Adrenal gland (tissue), 12 donors: Measurements from ENCODE around the gene ALOX5. TPM values are rescaled to one million over a fixed set of nuclear protein-coding genes. Genes with fewer than 3 reads are reported as not detected.

Experiments
- DNase-seq, 7 donors: peaks; one replicate each; pipeline ENCODE4 v3.0.0-alpha.2; 2019 to 2020
- H3K27ac ChIP-seq, 5 donors: fragments of 200-600 bp; sonication (generic) in 4 of 5; 1 replicate in 3 of 5; 2 replicates in 2 of 5; pipeline versions ENCODE4 v1.5.1 to v1.8.0; 2016 to 2020; ENCODE audit warnings: mild to moderate bottlenecking in 1 of 5
- H3K27me3 ChIP-seq: fragments of 200-600 bp; 2 replicates; pipeline ENCODE4 v1.8.0; 2021
- H3K36me3 ChIP-seq, 2 donors: fragments of 200-600 bp; replicated peaks in 1 of 2; 1 replicate in 1 of 2; 2 replicates in 1 of 2; pipeline versions ENCODE4 v1.5.1 to v1.8.0; 2018 to 2022
- H3K4me1 ChIP-seq, 2 donors: fragments of 200-600 bp; replicated peaks in 1 of 2; 1 replicate in 1 of 2; 2 replicates in 1 of 2; pipeline versions ENCODE4 v1.5.1 to v1.8.0; 2018 to 2021
- H3K4me3 ChIP-seq, 4 donors: fragments of 200-600 bp; sonication (generic) in 3 of 4; one replicate each; pipeline ENCODE4 v1.5.1; 2016 to 2018
- H3K9me3 ChIP-seq, 3 donors: fragments of 200-600 bp; sonication (generic) in 1 of 3; replicated peaks in 1 of 3; 1 replicate in 2 of 3; 2 replicates in 1 of 3; pipeline versions ENCODE4 v1.5.1 to v1.8.0; 2016 to 2021
- POLR2A ChIP-seq, 2 donors: fragments of 450-650 bp; IDR thresholded peaks; one replicate each; pipeline ENCODE4 v1.6.1; 2017; ENCODE audit warnings: antibody characterized with exemption in 2 of 2, mild to moderate bottlenecking in 2 of 2, moderate library complexity in 1 of 2
- WGBS, 4 donors: extraction: QIAGEN DNeasy Blood & Tissue Kit in 2 of 4; methylation state at CpG; one replicate each; pipeline versions ENCODE4 v1.1.5 to v1.1.7; 2013 to 2017; 5-methylcytosine and 5-hydroxymethylcytosine counted together
- intact Hi-C, 2 donors: fragments of 100-400 bp; cut with DNase I; formaldehyde crosslinking; loops; one replicate each; pipeline versions ENCODE4 v1.14.1 to v1.15.0; 2022 to 2023
- polyA plus RNA-seq, 3 donors: library from polyadenylated mRNA; stranded (reverse); fragments of 200-250 nt in 2 of 3; fragments of 350-450 nt in 1 of 3; fragmentation: Illumina TruSeq in 1 of 3; extraction: RNeasy Lipid Tissue Mini Kit (QIAGEN cat#74804) in 1 of 3; gene quantifications; one replicate each; pipeline ENCODE4 v1.2.3, GENCODE V29; 2013 to 2014
- total RNA-seq, 9 donors: library from RNA; depleted of rRNA in 4 of 9; stranded (reverse); fragments of >200 nt in 4 of 9; fragments of 120-200 nt in 1 of 9; fragmentation: NEBNext Ultra II Directional in 1 of 9; extraction: Animal tissue kit (Norgen Biotek cat#: 25700) in 1 of 9; gene quantifications; one replicate each; pipeline versions ENCODE4 v1.1.0 to v1.2.4, GENCODE V29; 2013 to 2023
- TF ChIP-seq, protein P1 (sequence below), 6 experiments: fragments of 450-650 bp in 4 of 6; fragments of 200-600 bp in 2 of 6; sonication (generic) in 1 of 6; IDR thresholded peaks; 1 replicate in 5 of 6; 2 replicates in 1 of 6; pipeline versions ENCODE4 v1.5.1 to v1.8.0; 2016 to 2021; ENCODE audit warnings: antibody characterized with exemption in 6 of 6, mild to moderate bottlenecking in 2 of 6, moderate library complexity in 1 of 6
- donor health status: healthy with polysubstance abuse.
- donor health status: Bipolar disorder and iron deficiency.
- donor health status: DM: yes; HTN: yes; CAD: no.
- donor health status: DM: no; HTN: no; CAD: no.
- donor health status: DM: no; HTN: no; CAD: no.
- donor health status: DM: yes; HTN: yes; CAD: no.

ALOX5 gene
- total and polyA plus RNA-seq, 12 donors, result 1.00 to 60.0 (median 17.7) TPM

- H3K27ac ChIP-seq, result peak overlapping the region in 3 of 5 donors; percentile 44 to 90 (median 56)
- no peaks in the 10 kb centered on the region for H3K36me3 ChIP-seq
- no peaks in the 10 kb centered on the region for H3K4me1 ChIP-seq
- TF ChIP-seq, protein P1, sequence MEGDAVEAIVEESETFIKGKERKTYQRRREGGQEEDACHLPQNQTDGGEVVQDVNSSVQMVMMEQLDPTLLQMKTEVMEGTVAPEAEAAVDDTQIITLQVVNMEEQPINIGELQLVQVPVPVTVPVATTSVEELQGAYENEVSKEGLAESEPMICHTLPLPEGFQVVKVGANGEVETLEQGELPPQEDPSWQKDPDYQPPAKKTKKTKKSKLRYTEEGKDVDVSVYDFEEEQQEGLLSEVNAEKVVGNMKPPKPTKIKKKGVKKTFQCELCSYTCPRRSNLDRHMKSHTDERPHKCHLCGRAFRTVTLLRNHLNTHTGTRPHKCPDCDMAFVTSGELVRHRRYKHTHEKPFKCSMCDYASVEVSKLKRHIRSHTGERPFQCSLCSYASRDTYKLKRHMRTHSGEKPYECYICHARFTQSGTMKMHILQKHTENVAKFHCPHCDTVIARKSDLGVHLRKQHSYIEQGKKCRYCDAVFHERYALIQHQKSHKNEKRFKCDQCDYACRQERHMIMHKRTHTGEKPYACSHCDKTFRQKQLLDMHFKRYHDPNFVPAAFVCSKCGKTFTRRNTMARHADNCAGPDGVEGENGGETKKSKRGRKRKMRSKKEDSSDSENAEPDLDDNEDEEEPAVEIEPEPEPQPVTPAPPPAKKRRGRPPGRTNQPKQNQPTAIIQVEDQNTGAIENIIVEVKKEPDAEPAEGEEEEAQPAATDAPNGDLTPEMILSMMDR (IDR thresholded peaks at IDR 0.05), result no peak
- TF ChIP-seq POLR2A (IDR thresholded peaks at IDR 0.05), result no peak
- peaks cover 17% of the 10 kb centered on the region for H3K27me3 ChIP-seq
- DNase-seq, result peak in 6 of 7 donors; percentile 38 to 77 (median 62)
- intact Hi-C loops, result no loop called here
- H3K4me3 ChIP-seq, result no peak overlapping the region
- H3K9me3 ChIP-seq, result no peaks in the 10 kb centered on the region
- WGBS, 4 donors, result 75 to 93% (median 85%) methylated on average over 9 to 14 of the region's 14 CpGs
Observed at GRCh38 chr10:45379891-45380540, 6.0 kb downstream of the ALOX5 start.

DNA sequence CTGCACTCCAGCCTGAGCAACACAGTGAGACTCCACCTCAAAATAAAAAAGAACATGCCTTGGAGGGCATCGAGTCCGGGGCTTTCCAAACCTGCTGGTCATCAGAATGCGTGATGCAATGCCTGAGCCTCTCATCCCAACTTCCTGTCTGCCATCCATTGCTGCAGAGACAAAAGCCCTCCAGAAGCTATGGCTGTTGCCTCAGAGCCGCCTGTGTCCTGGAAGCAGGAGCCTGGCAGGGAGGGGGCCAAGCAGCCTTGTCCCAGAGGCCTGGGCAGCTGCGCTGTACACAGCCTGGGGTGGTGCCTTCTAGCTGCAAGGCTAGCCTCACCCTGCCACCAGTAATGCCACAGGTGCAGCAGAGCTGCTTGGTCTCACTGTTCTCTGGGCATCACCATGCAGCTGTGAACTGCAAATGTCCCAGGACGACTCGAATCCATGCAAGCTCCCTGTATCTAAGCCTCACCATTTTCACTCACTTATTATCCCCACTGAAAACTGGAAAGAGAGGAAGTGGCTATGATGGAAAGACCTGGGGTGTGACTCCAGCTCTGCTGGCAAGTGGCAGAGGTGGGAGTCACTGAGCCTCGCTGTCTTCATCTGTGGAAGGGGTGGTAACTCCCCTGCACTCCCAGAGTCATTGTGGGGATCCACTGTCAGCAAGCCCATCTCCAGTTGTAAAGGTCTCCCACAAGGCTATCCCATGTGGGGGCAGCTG is 7.0 kb downstream of the ALOX5 start:
- no peak for TF ChIP-seq POLR2A (IDR thresholded peaks at IDR 0.05)
- TF ChIP-seq, protein P1 (IDR thresholded peaks at IDR 0.05), result no peak
- no peak overlapping the region for H3K4me3 ChIP-seq
- no peaks in the 10 kb centered on the region for H3K36me3 ChIP-seq
- no peaks in the 10 kb centered on the region for H3K4me1 ChIP-seq
- 66 to 81% (median 74%) methylated on average over 6 to 8 of the region's 8 CpGs for WGBS, 4 donors
- peaks cover 8% of the 10 kb centered on the region for H3K27me3 ChIP-seq
- peak overlapping the region in 1 of 5 donors; percentile 90 for H3K27ac ChIP-seq
- H3K9me3 ChIP-seq, result no peaks in the 10 kb centered on the region
- DNase-seq, result peak in 3 of 7 donors; percentile 48 to 55 (median 51)
- intact Hi-C loops, result no loop called here

- 87 to 96% (median 90%) methylated on average over 15 to 17 of the region's 17 CpGs for WGBS, 4 donors
- H3K4me3 ChIP-seq, result no peak overlapping the region
- H3K9me3 ChIP-seq, result no peaks in the 10 kb centered on the region
- DNase-seq, result no peak
- H3K36me3 ChIP-seq, result no peaks in the 10 kb centered on the region
- intact Hi-C loops, result no loop called here
- no peaks in the 10 kb centered on the region for H3K4me1 ChIP-seq
- no peak overlapping the region for H3K27ac ChIP-seq
- peaks cover 12% of the 10 kb centered on the region for H3K27me3 ChIP-seq
- TF ChIP-seq, protein P1 (IDR thresholded peaks at IDR 0.05), result no peak
- no peak for TF ChIP-seq POLR2A (IDR thresholded peaks at IDR 0.05)
Observed at GRCh38 chr10:45382591-45382990, 8.6 kb downstream of the ALOX5 start.

- 75 to 82% (median 79%) methylated on average over 4 of the region's 4 CpGs for WGBS, 4 donors
- Histone ChIP-seq H3K27me3 (peaks cover 8% of the 10 kb centered on the region), H3K4me1 (no peaks in the 10 kb centered on the region), H3K4me3 (no peak overlapping the region), H3K9me3 (no peaks in the 10 kb centered on the region), H3K36me3 (no peaks in the 10 kb centered on the region), H3K27ac (peak overlapping the region in 1 of 5 donors; percentile 9)
- TF ChIP-seq, protein P1 (IDR thresholded peaks at IDR 0.05), result no peak
- no peak for TF ChIP-seq POLR2A (IDR thresholded peaks at IDR 0.05)
- no peak for DNase-seq
- intact Hi-C loops, result no loop called here
Observed at GRCh38 chr10:45383682-45384330, 9.8 kb downstream of the ALOX5 start.
